ENCODE data around the gene TRIM4. TPM values are rescaled to one million over a fixed set of nuclear protein-coding genes. Genes with fewer than 3 reads are reported as not detected.

TRIM4 gene
- total RNA-seq, 1 experiment from 2014 or later, result 6.9 TPM

- Histone ChIP-seq H3K27me3 (ENCODE audit: insufficient read depth, low read length) (no peaks in the 10 kb centered on the region), H3K18ac (ENCODE audit: insufficient read length, low read depth, low read length) (no peak overlapping the region), H3K9ac (ENCODE audit: extremely low read depth, insufficient read length, low read length) (no peak overlapping the region), H2BK12ac (ENCODE audit: insufficient read length, low read depth, low read length) (no peak overlapping the region), H2AK5ac (ENCODE audit: insufficient read length, low read length) (no peak overlapping the region), H3K79me1 (ENCODE audit: insufficient read depth, low read depth, low read length, poor library complexity, severe bottlenecking) (no peaks in the 10 kb centered on the region), H3K14ac (ENCODE audit: insufficient read depth, low read length) (no peak overlapping the region), H4K5ac (ENCODE audit: insufficient read length, low read depth, low read length) (no peak overlapping the region), H3K4me1 (ENCODE audit: insufficient read depth, low read length) (no peaks in the 10 kb centered on the region), H3K56ac (ENCODE audit: insufficient read length, low read depth, low read length) (no peak overlapping the region), H3K9me3 (ENCODE audit: control insufficient read depth, low read depth, low read length) (peaks cover 8% of the 10 kb centered on the region), H4K91ac (ENCODE audit: insufficient read length, low read depth, low read length) (no peak overlapping the region), H3K4me2 (ENCODE audit: insufficient read depth, insufficient read length, low read length) (peak overlapping the region; percentile 30), H3K23ac (ENCODE audit: insufficient read length, low read depth, low read length) (no peak overlapping the region), H4K8ac (replicated peaks; ENCODE audit: insufficient read length, low read depth, low read length) (no peak overlapping the region), H3K4ac (ENCODE audit: low read depth, low read length) (no peak overlapping the region), H3K27ac (ENCODE audit: insufficient read length, low read depth, low read length) (no peak overlapping the region), H3K79me2 (ENCODE audit: insufficient read depth, low read length) (no peaks in the 10 kb centered on the region), H2BK5ac (ENCODE audit: insufficient read length, low read length) (no peak overlapping the region), H2BK120ac (ENCODE audit: low read depth, low read length, poor library complexity, severe bottlenecking) (no peak overlapping the region), H2BK20ac (ENCODE audit: low read depth, low read length, poor library complexity, severe bottlenecking) (no peak overlapping the region), H3T11ph (ENCODE audit: low read length) (no peak overlapping the region), H3K23me2 (ENCODE audit: insufficient read length, low read depth, low read length, poor library complexity, severe bottlenecking) (no peaks in the 10 kb centered on the region), H2AFZ (ENCODE audit: low read length) (no peak overlapping the region), H4K20me1 (ENCODE audit: control insufficient read depth, insufficient read depth, insufficient read length) (no peaks in the 10 kb centered on the region), H2BK15ac (ENCODE audit: low read depth, low read length) (no peak overlapping the region)
- Mint-ChIP-seq H3K36me3 (ENCODE audit: insufficient read depth in 1 of 3, low read depth in 3 of 3) (peaks cover 19 to 30% (median 22%) of the 10 kb centered on the region in 3 experiments), H3K27me3 (ENCODE audit: low read depth) (peaks cover 5% of the 10 kb centered on the region), H3K4me1 (0 out of 4 replicates have a peak, but pooled peaks cover 0 to 2% of the 10 kb centered on the region in 2 experiments), H3K4me3 (peak overlapping the region; percentile 75), H3K9me3 (peaks cover 25 to 26% of the 10 kb centered on the region in 2 experiments), H3K27ac (peak overlapping the region in 2 of 3 experiments; percentile 31 to 80; a peak in 3 of 7 replicates)
- no peak for TF ChIP-seq CTCF (conservative IDR thresholded peaks at IDR 0.05)
- no peak for DNase-seq
- no CpG with 5 or more reads among the region's 4 CpGs for WGBS (ENCODE audit: extremely low coverage, insufficient read length, low lambda C conversion rate)
Observed at GRCh38 chr7:99919814-99920112, 433 bp upstream of the TRIM4 start.
